HEK293T (cell line): ENCODE measurements around the gene CACUL1.

Source experiments
- ARNT ChIP-seq: fragments of 450-650 bp; IDR thresholded peaks from 2 replicates; pipeline ENCODE4 v1.6.1; 2017; ENCODE audit warnings: mild to moderate bottlenecking
- BHLHE40 ChIP-seq: fragments of 450-650 bp; IDR thresholded peaks from 2 replicates; pipeline ENCODE4 v1.6.1; 2016; ENCODE audit warnings: mild to moderate bottlenecking, moderate library complexity, borderline replicate concordance
- ELF4 ChIP-seq: fragments of 450-650 bp; IDR thresholded peaks from 2 replicates; pipeline ENCODE4 v1.6.1; 2017; ENCODE audit warnings: antibody characterized with exemption
- FOXK2 ChIP-seq: fragments of 450-650 bp; IDR thresholded peaks from 2 replicates; pipeline ENCODE4 v1.6.1; 2016; ENCODE audit warnings: mild to moderate bottlenecking
- PKNOX1 ChIP-seq: fragments of 450-650 bp; IDR thresholded peaks from 2 replicates; pipeline ENCODE4 v1.6.1; 2016
- SP1 ChIP-seq: fragments of 450-650 bp; IDR thresholded peaks from 2 replicates; pipeline ENCODE4 v1.6.1; 2017
- SUZ12 ChIP-seq: fragments of 450-650 bp; IDR thresholded peaks from 2 replicates; pipeline ENCODE4 v1.6.1; 2016; ENCODE audit warnings: mild to moderate bottlenecking
- TARDBP ChIP-seq: fragments of 450-650 bp; IDR thresholded peaks from 2 replicates; pipeline ENCODE4 v1.6.1; 2016
- ZNF384 ChIP-seq: fragments of 450-650 bp; IDR thresholded peaks from 2 replicates; pipeline ENCODE4 v1.6.1; 2016

GRCh38 chr10:118662228-118663035, 92.3 kb downstream of the CACUL1 start:
- no peak for TF ChIP-seq PKNOX1
- TF ChIP-seq ARNT = no peak
- TF ChIP-seq FOXK2 = no peak
- no peak for TF ChIP-seq BHLHE40
- TF ChIP-seq SUZ12 = no peak
- TF ChIP-seq SP1 = no peak
- TF ChIP-seq TARDBP = no peak
- no peak for TF ChIP-seq ZNF384
- TF ChIP-seq ELF4 = no peak
